T-helper 2 cell treated with Interferon-gamma antibody and Interleukin-4, amounts not matched to agents 5 μg/mL and 100 μg/mL, for 36 hours (primary cell): Measurements from ENCODE around the gene NFKBIB.
A peak's percentile ranks its signal among the peaks of the same experiment; 100 is the strongest.
"Not testable (repeated sequence)": the region's sequence is repeated elsewhere in the genome, so short reads cannot be mapped to it uniquely, and the experiment has no call there.

Experiments
- DNase-seq: peaks from one replicate; pipeline ENCODE4 v3.0.0; 2021; ENCODE audit warnings: low spot score
- H3K27ac Mint-ChIP-seq: one replicate; pipeline ENCODE4 v1.8.0; 2021; ENCODE audit warnings: mild to moderate bottlenecking, mixed read lengths
- H3K27me3 Mint-ChIP-seq: one replicate; pipeline ENCODE4 v1.8.0; 2021; ENCODE audit warnings: low read depth, mixed read lengths
- H3K36me3 Mint-ChIP-seq: one replicate; pipeline ENCODE4 v1.8.0; 2021; ENCODE audit warnings: low read depth, mixed read lengths
- H3K4me1 Mint-ChIP-seq: one replicate; pipeline ENCODE4 v1.8.0; 2021; ENCODE audit warnings: low read depth, mixed read lengths
- H3K4me3 Mint-ChIP-seq: one replicate; pipeline ENCODE4 v1.8.0; 2022; ENCODE audit warnings: mild to moderate bottlenecking, moderate library complexity, mixed read lengths
- H3K9me3 Mint-ChIP-seq: one replicate; pipeline ENCODE4 v1.8.0; 2021; ENCODE audit warnings: mixed read lengths

The NFKBIB gene

DNA sequence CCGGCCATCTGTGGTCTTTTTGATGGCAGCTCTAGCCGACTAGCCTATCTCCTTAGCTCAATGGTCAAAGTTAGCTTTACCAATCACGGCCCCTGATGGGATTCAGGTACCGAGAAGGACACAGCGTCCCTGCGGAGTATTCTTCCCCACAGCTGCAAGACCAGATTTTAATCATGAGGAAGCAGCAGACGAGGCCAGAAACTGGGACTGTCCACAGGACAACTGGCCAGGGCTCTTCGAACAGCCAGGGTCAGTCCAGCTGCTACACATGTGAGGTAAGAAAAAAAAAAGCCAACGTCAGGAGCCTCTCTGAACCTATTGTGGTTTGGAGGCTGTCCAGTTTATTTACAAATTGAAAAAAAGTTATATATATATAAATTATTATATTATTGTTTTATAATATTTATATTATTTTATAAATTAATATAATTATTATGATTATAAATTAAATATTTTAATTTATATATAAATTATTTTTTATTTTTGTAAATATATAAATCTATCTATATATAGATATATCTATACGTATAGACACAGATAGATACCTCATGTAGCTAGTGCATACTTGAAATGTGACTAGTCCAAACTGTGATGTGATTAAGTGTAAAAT lies 32.5 kb upstream of the NFKBIB start:
- Mint-ChIP-seq H3K27me3 (no peaks in the 10 kb centered on the region), H3K4me1 (peaks cover 42% of the 10 kb centered on the region), H3K4me3 (no peak overlapping the region), H3K9me3 (no peaks in the 10 kb centered on the region), H3K27ac (no peak overlapping the region), H3K36me3 (peaks cover 35% of the 10 kb centered on the region)
- no peak for DNase-seq

- Mint-ChIP-seq H3K27me3 (no peaks in the 10 kb centered on the region), H3K9me3 (no peaks in the 10 kb centered on the region), H3K36me3 (peaks cover 40% of the 10 kb centered on the region), H3K27ac (peak overlapping the region; percentile 63), H3K4me3 (peak overlapping the region; percentile 85), H3K4me1 (peaks cover 40% of the 10 kb centered on the region)
- no peak for DNase-seq
These were observed 31.2 kb upstream of the NFKBIB start for GRCh38 chr19:38868551-38868950.

GRCh38 chr19:38869160-38869835 lies 30.5 kb upstream of the NFKBIB start:
- peak overlapping the region; percentile 87 for H3K27ac Mint-ChIP-seq
- peaks cover 42% of the 10 kb centered on the region for H3K36me3 Mint-ChIP-seq
- peak overlapping the region; percentile 85 for H3K4me3 Mint-ChIP-seq
- DNase-seq, result no peak
- H3K9me3 Mint-ChIP-seq, result no peaks in the 10 kb centered on the region
- H3K4me1 Mint-ChIP-seq, result peaks cover 38% of the 10 kb centered on the region
- no peaks in the 10 kb centered on the region for H3K27me3 Mint-ChIP-seq

DNA sequence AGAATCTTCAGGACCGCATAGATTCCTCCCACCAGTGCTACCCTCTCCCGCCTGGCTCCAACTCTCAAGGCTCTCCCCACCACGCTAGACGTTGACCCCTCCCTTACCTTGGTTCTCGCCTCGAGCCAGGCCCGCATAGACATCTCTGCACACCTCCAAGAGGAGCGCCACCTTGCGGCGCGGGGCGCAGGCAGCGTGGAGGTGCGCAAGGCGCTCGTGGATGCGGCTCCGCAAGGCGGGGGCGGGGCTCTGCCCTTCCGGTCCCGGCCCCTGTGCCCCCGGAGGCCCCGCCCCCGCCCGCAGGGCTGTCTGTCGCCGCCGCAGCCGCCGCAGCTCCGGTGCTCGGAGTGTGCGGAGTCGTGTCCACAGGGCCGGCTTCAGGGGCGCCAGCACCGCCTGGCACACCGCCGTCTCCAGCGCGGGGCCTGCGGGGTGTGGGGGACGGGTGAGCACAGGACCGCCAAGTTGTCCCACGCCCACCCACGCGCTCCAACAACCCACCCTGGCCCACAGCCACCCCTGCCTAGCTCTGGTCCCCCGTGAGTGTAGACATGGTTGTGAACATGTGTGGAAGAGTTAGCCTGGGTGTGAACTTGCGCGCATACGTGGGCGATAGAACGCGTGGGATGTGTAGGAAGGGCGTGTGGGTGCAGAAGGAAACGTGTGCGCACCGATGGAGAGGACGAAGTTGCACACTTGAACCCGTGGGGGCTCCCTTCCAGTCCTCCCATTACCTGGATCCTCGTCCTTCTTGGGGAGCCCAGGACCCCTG lies 29.7 kb upstream of the NFKBIB start:
- H3K4me1 Mint-ChIP-seq, result peaks cover 31% of the 10 kb centered on the region
- DNase-seq, result peak; percentile 91
- peak overlapping the region; percentile 85 for H3K4me3 Mint-ChIP-seq
- no peaks in the 10 kb centered on the region for H3K27me3 Mint-ChIP-seq
- peak overlapping the region; percentile 87 for H3K27ac Mint-ChIP-seq
- peaks cover 39% of the 10 kb centered on the region for H3K36me3 Mint-ChIP-seq
- no peaks in the 10 kb centered on the region for H3K9me3 Mint-ChIP-seq

- H3K27me3 Mint-ChIP-seq, result no peaks in the 10 kb centered on the region
- peaks cover 35% of the 10 kb centered on the region for H3K36me3 Mint-ChIP-seq
- peak overlapping the region; percentile 57 for H3K27ac Mint-ChIP-seq
- no peak for DNase-seq
- H3K9me3 Mint-ChIP-seq, result no peaks in the 10 kb centered on the region
- peaks cover 25% of the 10 kb centered on the region for H3K4me1 Mint-ChIP-seq
- peak overlapping the region; percentile 71 for H3K4me3 Mint-ChIP-seq
These were observed 29.2 kb upstream of the NFKBIB start for GRCh38 chr19:38870612-38871011.

DNA sequence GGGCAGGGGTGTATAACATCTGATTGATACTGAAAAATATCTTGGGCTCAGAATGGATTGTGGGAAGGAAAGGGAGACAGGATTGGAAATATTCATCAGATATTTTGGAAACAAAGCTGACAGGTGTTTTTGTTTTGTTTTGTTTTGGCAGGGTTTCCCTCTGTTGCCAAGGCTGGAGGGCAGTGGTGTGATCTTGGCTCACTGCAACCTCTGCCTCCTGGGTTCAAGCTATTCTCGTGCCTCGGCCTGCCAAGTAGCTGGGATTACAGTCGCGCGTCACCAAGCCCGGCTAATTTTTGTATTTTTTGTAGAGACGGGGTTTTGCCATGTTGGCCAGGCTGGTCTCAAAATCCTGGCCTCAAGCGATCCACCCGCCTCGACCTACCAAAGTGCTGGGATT lies 26.4 kb upstream of the NFKBIB start:
- H3K36me3 Mint-ChIP-seq, result peaks cover 34% of the 10 kb centered on the region
- H3K4me1 Mint-ChIP-seq, result peaks cover 38% of the 10 kb centered on the region
- H3K27ac Mint-ChIP-seq, result peak overlapping the region; percentile 41
- not testable (repeated sequence) for H3K4me3 Mint-ChIP-seq, DNase-seq, H3K27me3 Mint-ChIP-seq, H3K9me3 Mint-ChIP-seq

DNA sequence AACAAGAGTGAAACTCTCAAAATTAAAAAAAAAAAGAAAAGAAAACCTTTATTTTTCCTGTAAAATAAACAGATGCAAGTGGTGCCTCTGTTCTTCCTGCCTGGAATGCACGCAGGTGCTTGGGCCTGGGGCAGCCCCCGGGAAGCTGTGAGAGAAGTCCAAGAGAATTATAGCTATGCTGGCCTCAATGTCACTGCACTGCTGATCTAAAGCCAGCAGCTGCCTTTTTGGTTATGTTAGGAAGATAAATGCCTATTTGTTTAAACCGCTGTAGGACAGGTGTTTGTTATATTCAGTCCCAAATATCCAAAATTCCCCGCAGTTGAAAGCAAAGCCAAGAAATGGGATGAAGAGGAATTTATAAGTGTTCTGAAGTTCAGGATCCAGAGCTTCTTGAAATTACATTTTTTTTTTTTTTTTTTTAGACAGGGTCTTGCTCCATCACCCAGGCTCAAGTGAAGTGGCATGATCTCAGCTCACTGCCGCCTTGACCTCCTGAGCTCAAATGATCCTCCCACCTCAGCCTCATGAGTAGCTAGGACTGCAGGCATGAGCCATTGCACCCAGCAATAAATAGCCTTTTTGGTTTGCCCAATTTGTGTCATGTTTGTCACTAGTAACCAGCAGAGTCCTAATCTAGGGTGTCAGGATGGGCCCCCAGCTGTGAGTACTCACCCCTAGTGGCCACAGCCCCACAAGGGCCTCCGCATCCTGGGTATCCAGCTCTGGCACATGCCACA lies 23.9 kb upstream of the NFKBIB start:
- peak overlapping the region; percentile 60 for H3K27ac Mint-ChIP-seq
- peaks cover 22% of the 10 kb centered on the region for H3K36me3 Mint-ChIP-seq
- no peaks in the 10 kb centered on the region for H3K27me3 Mint-ChIP-seq
- H3K9me3 Mint-ChIP-seq, result no peaks in the 10 kb centered on the region
- peaks cover 27% of the 10 kb centered on the region for H3K4me1 Mint-ChIP-seq
- H3K4me3 Mint-ChIP-seq, result peak overlapping the region; percentile 54
- no peak for DNase-seq

GRCh38 chr19:38877781-38878574 lies 21.8 kb upstream of the NFKBIB start, which contains the start of gene RINL:
Gene RINL, minus strand, starts transcription at chr19:38878275. Its CDS starts 1,533 bp downstream, at chr19:38876742.
- peak; percentile 58 for DNase-seq
- Mint-ChIP-seq H3K36me3 (peaks cover 22% of the 10 kb centered on the region), H3K9me3 (no peaks in the 10 kb centered on the region), H3K4me1 (peaks cover 27% of the 10 kb centered on the region), H3K27me3 (no peaks in the 10 kb centered on the region), H3K4me3 (peak within 1 kb of the TSS; percentile 94), H3K27ac (peak within 1 kb of the TSS; percentile 96)

DNA sequence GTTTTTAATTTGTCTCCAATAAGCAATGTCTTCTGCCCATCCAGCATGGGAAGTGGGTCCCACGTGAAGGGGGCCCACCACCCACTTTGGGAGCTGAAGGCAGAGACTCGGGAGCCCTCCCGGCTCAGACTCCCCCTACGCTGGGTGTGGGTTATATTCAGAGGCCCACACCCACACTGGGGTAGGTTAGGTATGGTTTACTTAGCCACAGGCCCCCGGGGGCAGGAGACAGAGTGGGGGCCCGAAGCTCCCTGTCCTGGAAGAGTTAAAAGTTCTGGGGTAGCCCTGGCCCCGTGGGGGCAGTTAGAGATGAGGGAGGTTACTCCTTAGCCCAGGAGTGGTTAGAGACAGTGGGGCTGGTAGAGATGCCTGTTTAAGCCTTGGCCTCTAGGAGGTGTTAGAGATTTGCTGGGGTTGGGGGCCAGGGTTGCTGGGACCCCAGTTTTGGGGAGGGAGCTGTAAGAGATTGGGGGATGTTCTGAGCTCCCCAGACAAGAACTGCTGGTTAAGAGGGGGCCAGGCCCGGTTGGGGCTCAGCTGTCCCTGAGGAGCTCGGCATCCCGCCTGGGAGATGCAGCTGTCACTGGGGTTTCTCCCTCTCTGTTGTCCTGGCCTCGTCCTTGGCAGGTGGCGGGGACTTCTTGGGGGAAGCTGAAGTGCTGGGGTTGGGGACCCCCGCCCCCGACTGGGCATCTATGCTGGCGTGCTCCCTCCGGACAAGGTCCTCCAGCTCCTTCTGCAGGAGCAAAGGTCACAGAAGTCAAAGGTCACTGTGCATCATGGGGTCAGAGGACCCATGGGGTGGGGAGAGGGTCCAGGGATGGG lies 21.0 kb upstream of the NFKBIB start:
- Mint-ChIP-seq H3K27me3 (no peaks in the 10 kb centered on the region), H3K36me3 (peaks cover 22% of the 10 kb centered on the region), H3K27ac (peak overlapping the region; percentile 96), H3K4me3 (peak overlapping the region; percentile 94), H3K9me3 (no peaks in the 10 kb centered on the region), H3K4me1 (peaks cover 23% of the 10 kb centered on the region)
- no peak for DNase-seq

DNA sequence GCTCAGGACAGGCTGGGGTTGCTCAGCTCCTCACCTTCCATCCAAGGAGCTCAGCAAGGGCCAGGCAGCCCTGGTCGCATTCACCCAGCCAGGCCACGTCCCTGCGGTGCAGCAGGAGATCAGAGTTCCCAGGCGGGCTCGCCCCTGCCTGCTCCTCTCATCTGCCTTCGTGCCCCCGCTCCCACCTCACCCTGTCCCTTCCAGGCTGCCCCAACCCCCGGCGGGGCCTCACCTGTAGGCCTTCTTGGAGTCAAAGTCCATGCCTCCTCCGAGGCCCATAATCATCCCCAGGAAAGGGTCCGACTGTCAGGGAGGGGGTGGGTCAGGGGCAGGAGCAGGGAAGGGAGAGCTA lies 20.4 kb upstream of the NFKBIB start:
- H3K4me3 Mint-ChIP-seq, result no peak overlapping the region
- DNase-seq, result no peak
- H3K36me3 Mint-ChIP-seq, result peaks cover 22% of the 10 kb centered on the region
- no peaks in the 10 kb centered on the region for H3K9me3 Mint-ChIP-seq
- peaks cover 23% of the 10 kb centered on the region for H3K4me1 Mint-ChIP-seq
- H3K27ac Mint-ChIP-seq, result peak overlapping the region; percentile 52
- no peaks in the 10 kb centered on the region for H3K27me3 Mint-ChIP-seq

DNA sequence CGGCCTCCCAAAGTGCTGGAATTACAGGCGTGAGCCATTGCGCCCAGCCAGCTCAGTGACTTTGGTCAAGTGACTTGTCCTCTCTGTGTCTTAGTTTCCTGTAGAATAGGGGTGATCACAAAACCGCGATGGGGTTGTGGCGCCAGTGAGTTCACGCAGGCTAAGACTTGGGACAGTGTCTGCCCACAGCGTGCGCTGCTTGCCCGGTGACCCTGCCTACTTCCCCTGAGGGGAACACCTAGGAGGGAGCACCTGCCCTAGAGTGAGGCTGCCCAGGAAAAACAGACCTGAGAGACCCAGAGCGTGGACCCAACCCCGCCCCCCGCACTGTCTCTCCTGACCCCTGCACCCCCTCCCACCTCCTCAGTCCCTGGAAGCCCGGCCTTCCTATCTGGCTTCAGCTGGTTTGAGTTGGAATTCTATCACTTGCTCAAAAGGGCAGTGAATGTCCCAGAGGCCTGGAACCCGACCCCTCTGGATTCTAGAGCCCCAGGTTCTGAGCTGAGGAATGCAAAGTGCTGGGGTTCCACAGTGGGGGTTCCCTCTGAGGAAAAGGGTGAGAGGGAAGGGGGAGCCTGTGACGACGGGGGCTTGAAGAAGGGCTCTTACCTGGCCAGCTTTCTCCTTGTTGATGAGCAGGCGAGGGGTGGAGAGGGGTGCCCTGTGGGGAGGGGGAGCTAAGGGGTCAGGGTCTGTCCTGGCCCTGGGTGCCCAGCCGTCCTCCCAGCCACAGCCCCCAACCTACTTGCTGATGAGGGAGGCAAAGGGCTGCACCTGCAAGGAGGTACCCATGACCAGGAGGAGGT lies 19.5 kb upstream of the NFKBIB start:
- Mint-ChIP-seq H3K27me3 (no peaks in the 10 kb centered on the region), H3K27ac (peak overlapping the region; percentile 52), H3K9me3 (no peaks in the 10 kb centered on the region), H3K4me1 (peaks cover 23% of the 10 kb centered on the region), H3K4me3 (peak overlapping the region; percentile 26), H3K36me3 (peaks cover 22% of the 10 kb centered on the region)
- DNase-seq, result no peak
